Stimulated activated CD8-positive, alpha-beta memory T cell treated with anti-CD3 and anti-CD28 coated beads, Interleukin-2, amount 100 ng/mL, for 1 hour (primary cell): ENCODE data around the gene PLSCR4.
"Not testable (repeated sequence)": the region's sequence is repeated elsewhere in the genome, so short reads cannot be mapped to it uniquely, and the experiment has no call there.

Experiments used
- DNase-seq, 2 donors: peaks; one replicate each; pipeline ENCODE4 v3.0.0-alpha.2; 2020; ENCODE audit warnings: low read depth in 2 of 2

PLSCR4 gene

DNA sequence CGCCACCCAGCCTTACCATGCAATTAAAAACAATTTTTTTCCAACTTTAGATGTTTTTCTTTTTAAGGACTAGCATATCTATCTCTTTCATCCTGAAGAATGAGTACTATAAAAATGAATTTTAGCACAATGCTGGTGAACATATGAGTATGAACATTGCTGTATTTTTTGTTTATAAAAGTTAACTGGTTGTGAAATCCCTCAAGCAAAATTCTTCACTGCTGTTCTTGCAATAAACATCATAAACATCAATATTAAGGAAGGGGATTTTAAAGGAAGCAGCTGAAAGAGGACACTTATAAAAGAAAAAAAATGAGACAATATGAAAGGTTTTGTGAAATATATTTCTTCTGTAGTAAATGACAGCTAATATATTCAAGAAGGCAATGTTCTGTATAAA lies 3.0 kb downstream of the PLSCR4 start:
- DNase-seq: no peak

DNA sequence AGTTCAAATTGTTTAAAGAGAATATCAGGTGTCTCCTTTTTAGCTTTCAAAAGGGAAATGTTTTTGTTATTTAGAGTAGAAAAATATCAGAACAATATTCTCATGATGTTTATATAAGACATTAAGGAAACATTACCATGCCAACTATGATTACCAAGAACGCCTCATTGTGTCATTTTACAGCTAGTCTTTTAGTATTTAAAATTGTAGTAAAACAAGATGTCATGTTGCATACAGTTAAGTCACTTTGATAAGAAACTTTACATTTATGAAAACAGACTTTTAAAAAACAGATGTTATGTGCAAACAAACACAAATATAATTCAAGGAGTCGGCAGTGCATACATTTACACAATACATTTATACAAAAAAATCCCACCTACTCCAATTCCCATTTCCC lies 4.4 kb downstream of the PLSCR4 start:
- no peak for DNase-seq

GRCh38 chr3:146243559-146243958 lies 7.3 kb downstream of the PLSCR4 start:
- DNase-seq: no peak

GRCh38 chr3:146241523-146242240 lies 9.2 kb downstream of the PLSCR4 start:
- DNase-seq: no peak

GRCh38 chr3:146233487-146233886 lies 17.4 kb downstream of the PLSCR4 start:
- DNase-seq: no peak

DNA sequence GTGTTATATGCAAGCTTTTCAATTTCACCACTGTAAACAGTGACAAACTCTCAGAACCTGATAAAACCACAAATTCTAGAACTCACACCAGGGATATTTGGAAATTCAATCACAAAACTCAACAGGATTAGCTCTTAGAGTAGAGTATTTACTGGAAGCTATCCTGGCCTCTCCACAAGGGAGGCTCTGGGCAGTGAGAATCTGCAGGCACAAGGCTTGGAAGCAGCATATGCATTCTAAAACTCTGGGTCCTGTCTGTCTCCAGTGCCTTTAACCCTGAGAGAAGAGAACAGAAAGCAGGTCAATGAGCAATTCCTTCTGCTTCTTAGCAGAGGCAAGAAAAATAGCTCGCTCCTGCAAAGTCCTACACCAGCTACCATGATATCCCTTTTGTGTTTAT lies 23.4 kb downstream of the PLSCR4 start:
- no peak for DNase-seq

DNA sequence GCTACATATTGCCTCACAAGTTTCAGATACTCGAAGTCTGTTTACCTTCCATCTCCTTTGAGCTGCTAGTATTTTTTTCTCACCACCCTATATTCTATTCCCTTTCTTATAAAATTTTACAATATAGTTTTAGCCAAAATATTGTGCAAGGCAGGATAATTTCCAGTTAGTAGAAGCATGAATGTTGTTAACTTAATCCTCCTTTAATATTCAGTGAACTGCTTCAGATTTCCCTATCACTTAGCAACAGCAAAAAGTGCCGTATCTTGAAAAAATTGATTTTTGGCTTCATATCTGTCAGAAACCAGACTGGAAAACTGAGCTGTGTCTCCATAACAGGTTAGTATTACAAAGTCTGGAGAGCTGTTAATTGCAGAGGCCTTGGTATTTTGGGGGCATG lies 24.0 kb downstream of the PLSCR4 start:
- DNase-seq: no peak

DNA sequence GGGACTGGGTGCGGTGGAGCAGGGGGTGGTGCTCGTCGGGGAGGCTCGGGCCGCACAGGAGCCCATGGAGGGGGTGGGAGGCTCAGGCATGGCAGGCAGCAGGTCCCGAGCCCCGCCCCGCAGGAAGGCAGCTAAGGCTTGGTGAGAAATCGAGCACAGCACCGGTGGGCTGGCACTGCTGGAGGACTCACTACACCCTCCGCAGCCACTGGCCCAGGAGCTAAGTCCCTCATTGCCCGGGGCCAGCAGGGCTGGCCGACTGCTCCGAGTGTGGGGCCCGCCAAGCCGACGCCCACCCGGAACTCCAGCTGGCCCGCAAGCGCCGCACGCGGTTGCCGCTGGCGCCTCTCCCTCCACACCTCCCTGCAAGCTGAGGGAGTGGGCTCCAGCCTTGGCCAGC lies 25.4 kb downstream of the PLSCR4 start:
- not testable (repeated sequence) for DNase-seq

GRCh38 chr3:146223401-146224373 lies 27.2 kb downstream of the PLSCR4 start:
- no peak for DNase-seq

- DNase-seq: no peak
These were observed 28.5 kb downstream of the PLSCR4 start for GRCh38 chr3:146222204-146223046.

DNA sequence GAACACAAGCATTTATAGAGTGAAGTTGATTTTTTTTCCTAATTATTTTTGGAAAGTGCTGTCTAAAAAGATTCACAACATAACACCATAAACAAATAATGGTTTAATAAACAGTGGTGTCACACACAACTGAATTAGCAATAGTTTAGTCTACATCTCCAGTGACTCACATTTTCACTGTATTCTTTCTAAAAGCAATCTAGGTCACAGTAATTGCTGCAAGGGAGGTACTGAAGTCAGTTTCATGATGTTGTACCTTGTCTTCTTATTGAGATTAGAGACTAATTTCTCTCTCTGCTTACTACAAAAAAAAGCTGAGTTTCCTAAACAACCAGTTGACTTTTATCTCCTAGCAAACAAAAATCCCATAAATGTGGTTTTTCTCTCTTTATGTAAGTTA lies 29.6 kb downstream of the PLSCR4 start:
- DNase-seq: no peak

DNA sequence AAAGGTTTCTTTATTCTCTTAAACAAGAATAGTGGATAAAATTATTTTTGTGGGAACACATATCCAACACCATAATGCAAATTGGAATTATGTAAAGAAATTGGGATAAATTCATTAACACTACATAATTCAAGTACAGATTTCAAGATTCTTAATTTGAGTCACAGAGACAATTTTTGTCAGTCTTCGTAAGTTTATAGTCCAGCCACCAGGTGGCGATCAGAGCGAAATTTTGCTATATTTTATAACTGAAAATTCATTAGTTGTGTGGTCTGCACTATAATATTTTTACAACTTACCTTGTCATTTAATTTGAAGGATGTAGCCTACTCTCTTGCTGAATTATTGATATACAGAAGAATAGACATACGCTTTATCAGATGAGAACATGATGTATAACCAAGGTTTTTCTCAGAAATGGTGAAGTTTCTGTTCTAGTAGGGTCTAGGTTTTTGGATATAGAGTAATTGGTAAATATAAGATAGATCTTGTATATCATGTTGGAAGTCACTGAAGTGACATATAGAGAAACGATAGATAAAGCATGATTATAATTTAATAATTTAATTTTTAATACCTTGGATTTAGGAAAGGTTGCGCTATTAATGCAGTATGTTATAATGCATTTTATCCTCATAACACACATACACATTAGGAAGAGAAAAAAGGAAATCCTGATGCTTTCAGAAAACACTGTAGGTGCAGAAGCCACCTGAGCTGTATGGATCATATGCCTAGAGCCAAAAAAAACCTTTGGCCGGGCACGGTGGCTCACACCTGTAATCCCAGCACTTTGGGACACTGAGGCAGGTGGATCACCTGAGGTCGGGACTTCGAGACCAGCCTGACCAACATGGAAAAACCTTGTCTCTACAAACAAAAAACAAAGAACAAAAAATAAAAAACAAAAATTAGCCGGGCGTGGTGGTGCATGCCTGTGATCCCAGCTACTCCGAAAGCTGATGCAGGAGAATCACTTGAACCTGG lies 31.7 kb downstream of the PLSCR4 start:
- DNase-seq: peak; percentile 7 to 11

- no peak for DNase-seq
These were observed 33.6 kb downstream of the PLSCR4 start for GRCh38 chr3:146217324-146217723.

DNA sequence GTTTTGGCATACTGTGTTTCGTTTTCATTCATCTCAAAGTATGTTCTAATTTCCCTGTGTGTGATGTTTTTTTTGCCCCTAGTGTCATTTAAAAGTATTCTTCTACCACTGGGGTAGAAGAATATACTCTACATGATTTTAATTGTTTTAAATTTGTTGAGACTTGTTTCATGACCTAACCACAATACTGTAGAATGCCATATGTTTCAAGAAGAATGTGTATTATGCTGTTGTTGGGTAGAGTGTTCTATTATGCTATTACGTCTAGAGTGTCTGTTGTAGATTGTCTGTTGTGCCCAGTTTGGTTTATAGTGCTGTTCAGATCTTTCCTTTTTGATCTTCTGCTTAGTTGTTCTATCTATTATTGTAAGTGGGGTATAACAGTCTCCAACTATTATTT lies 36.4 kb downstream of the PLSCR4 start:
- no peak for DNase-seq

DNA sequence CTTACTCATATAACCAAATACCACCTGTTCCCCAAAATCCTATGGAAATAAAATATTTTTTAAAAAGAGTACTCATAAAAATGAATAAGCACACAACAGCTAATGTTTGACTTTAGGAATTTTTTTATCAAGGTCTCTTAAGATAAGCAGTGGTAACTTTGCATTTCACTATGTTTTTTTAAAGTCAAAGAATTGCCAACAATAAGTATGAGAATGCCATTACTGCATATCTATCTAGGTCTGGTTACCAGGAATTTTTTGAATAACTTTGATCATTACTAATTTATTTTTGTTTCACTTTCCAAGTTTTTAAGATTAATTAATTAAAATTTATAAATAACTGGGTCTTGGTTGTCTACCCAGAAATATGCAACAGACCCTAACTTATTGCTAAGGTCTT lies 41.5 kb downstream of the PLSCR4 start:
- DNase-seq: no peak

- no peak for DNase-seq
These were observed 47.1 kb downstream of the PLSCR4 start for GRCh38 chr3:146203776-146204175.

DNA sequence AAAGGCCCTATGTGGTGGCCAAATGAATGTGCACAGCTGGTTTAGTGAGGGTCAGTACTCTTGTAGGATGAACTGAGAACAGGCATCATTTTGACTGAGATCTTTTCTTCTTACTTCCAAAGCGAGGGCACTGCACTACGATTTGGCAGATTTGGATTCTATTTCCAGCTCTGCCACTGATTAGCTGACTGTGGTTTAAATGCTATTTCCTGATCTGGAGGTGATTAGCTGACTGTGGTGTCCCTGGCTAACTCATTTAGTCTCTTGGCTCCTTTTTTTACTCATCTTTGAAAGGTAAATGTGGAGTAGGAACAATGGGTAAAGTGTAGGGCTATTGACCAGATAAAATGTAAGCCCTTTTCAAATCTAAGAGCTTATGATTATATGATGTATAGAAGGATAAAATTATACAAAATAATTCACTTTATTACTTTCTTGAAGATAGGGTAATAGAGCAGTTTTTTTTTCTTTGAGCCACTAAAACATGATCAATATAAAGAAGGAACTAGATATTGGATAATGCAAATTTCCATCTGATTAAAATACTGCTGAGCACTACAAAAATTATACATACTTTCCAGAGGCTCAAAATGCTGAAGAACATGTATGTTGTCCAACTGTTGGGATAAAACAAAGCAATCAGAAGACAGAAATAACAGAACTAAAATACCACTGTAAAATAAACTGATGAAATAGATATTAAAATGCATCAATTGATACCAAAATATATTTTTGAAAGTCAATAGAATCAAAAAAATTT lies 50.3 kb downstream of the PLSCR4 start:
- DNase-seq: no peak

GRCh38 chr3:146199762-146200161 lies 51.1 kb downstream of the PLSCR4 start:
- DNase-seq: no peak

GRCh38 chr3:146196789-146197188 lies 54.1 kb downstream of the PLSCR4 start:
- no peak for DNase-seq

DNA sequence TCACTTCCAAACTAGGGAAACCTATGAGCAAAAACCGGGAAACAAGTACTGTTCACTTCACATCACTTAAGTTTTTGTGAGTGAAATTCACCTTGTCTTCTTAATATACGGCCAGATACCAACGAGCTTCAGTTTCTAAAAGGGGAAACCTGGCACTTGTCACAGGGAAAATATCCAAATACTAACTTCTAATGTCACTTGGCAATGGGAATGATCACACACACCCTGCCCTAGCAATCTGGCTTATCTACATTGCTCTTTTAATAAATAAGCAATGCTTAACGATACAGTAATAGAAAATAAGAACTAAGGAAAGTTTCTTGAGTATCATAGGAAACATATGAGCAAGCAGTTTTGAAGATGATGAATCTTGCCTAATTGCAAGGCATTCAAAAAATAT lies 55.3 kb downstream of the PLSCR4 start:
- DNase-seq: no peak
